OCI-M1 (cell line): ENCODE data around the gene LEFTY1.
A peak's percentile ranks its signal among the peaks of the same experiment; 100 is the strongest.

Experiments
- DNase-seq: peaks from one replicate; lab custom pipeline; 2025; lab: John Stamatoyannopoulos, UW

LEFTY1 gene

GRCh38 chr1:225871359-225872074 is 17.4 kb downstream of the LEFTY1 start:
- peak; percentile 59 for DNase-seq

GRCh38 chr1:225870911-225871310 is 18.0 kb downstream of the LEFTY1 start:
- no peak for DNase-seq

- no peak for DNase-seq
Observed at GRCh38 chr1:225868631-225869330, 20.2 kb downstream of the LEFTY1 start.

GRCh38 chr1:225866981-225867380 is 22.0 kb downstream of the LEFTY1 start:
- DNase-seq: no peak

- DNase-seq: peak; percentile 74
Observed at GRCh38 chr1:225866061-225866837, 22.7 kb downstream of the LEFTY1 start.

GRCh38 chr1:225865514-225865913 is 23.4 kb downstream of the LEFTY1 start:
- DNase-seq: no peak

GRCh38 chr1:225863167-225863566 is 25.8 kb downstream of the LEFTY1 start:
- no peak for DNase-seq

GRCh38 chr1:225862581-225862950 is 26.4 kb downstream of the LEFTY1 start:
- DNase-seq: no peak

GRCh38 chr1:225861834-225862580 is 26.9 kb downstream of the LEFTY1 start:
- no peak for DNase-seq

GRCh38 chr1:225860876-225861441 is 28.0 kb downstream of the LEFTY1 start:
- no peak for DNase-seq

GRCh38 chr1:225860107-225860506 is 28.8 kb downstream of the LEFTY1 start:
- no peak for DNase-seq

- no peak for DNase-seq
Observed at GRCh38 chr1:225859151-225859550, 29.8 kb downstream of the LEFTY1 start.

- DNase-seq: no peak
Observed at GRCh38 chr1:225857256-225857655, 31.7 kb downstream of the LEFTY1 start.

- DNase-seq: no peak
Observed at GRCh38 chr1:225855503-225856300, 33.2 kb downstream of the LEFTY1 start.

- no peak for DNase-seq
Observed at GRCh38 chr1:225853441-225853840, 35.5 kb downstream of the LEFTY1 start.

GRCh38 chr1:225852413-225853124 is 36.4 kb downstream of the LEFTY1 start:
- no peak for DNase-seq

- peak; percentile 20 for DNase-seq
Observed at GRCh38 chr1:225851805-225852204, 37.1 kb downstream of the LEFTY1 start.

GRCh38 chr1:225850370-225850769 is 38.6 kb downstream of the LEFTY1 start:
- no peak for DNase-seq

- peak; percentile 61 for DNase-seq
Observed at GRCh38 chr1:225849925-225850324, 39.0 kb downstream of the LEFTY1 start.
